Mesothelial cell of epicardium (in vitro differentiated cells): Measurements from ENCODE around the gene NFE2L3. TPM values are rescaled to one million over a fixed set of nuclear protein-coding genes. Genes with fewer than 3 reads are reported as not detected.
"Not testable (repeated sequence)": the region's sequence is repeated elsewhere in the genome, so short reads cannot be mapped to it uniquely, and the experiment has no call there.

Experiments
- DNase-seq, 2 experiments: peaks; one replicate each; pipeline ENCODE4 v3.0.0; 2021; ENCODE audit warnings: low spot score in 2 of 2; ENCODE audit not compliant: unreplicated experiment in 2 of 2
- H3K27ac Mint-ChIP-seq: 2 replicates; pipeline ENCODE4 v1.8.0; 2021; ENCODE audit warnings: mixed read lengths
- H3K27me3 Mint-ChIP-seq: 2 replicates; pipeline ENCODE4 v1.8.0; 2021; ENCODE audit warnings: low read depth, mixed read lengths
- H3K36me3 Mint-ChIP-seq: 2 replicates; pipeline ENCODE4 v1.8.0; 2021; ENCODE audit warnings: mixed read lengths
- H3K4me1 Mint-ChIP-seq: 2 replicates; pipeline ENCODE4 v1.8.0; 2021; ENCODE audit warnings: mixed read lengths
- H3K4me3 Mint-ChIP-seq: 2 replicates; pipeline ENCODE4 v1.8.0; 2021; ENCODE audit warnings: mild to moderate bottlenecking, moderate library complexity, mixed read lengths
- H3K9me3 Mint-ChIP-seq: 2 replicates; pipeline ENCODE4 v1.8.0; 2021; ENCODE audit warnings: mixed read lengths
- total RNA-seq: library from RNA; stranded (reverse); gene quantifications from 3 replicates; pipeline ENCODE4 v1.2.1, GENCODE V29; 2021
- TF ChIP-seq, protein P1 (sequence below): fragments of 200-600 bp; sonication (generic); IDR thresholded peaks from one replicate; pipeline ENCODE4 v1.5.0; 2021; ENCODE audit warnings: antibody characterized with exemption; ENCODE audit not compliant: unreplicated experiment

Gene NFE2L3
- total RNA-seq, 1 donor from 2014 or later, result 11.8 TPM

DNA sequence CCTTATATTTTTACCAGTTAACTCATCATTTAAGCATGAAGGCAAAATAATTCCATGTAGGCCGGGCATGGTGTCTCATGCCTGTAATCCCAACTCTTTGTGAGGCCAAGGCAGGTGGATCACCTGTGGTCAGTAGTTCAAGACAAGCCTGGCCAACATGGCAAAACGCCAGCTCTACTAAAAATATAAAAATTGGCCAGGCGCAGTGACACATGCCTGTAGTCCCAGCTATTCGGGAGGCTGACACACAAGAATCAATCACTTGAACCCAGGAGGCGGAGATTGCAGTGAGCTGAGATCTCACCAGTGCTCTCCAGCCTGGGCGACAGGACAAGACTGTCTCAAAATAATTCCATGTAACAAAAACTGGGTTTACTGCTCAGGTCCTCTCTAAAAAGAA is 30.3 kb downstream of the NFE2L3 start:
- Mint-ChIP-seq H3K4me1 (peaks cover 14% of the 10 kb centered on the region), H3K27ac (no peak overlapping the region), H3K4me3 (no peak overlapping the region), H3K36me3 (peaks cover 4% of the 10 kb centered on the region), H3K9me3 (no peaks in the 10 kb centered on the region), H3K27me3 (no peaks in the 10 kb centered on the region)
- DNase-seq, result no peak
- TF ChIP-seq, protein P1, sequence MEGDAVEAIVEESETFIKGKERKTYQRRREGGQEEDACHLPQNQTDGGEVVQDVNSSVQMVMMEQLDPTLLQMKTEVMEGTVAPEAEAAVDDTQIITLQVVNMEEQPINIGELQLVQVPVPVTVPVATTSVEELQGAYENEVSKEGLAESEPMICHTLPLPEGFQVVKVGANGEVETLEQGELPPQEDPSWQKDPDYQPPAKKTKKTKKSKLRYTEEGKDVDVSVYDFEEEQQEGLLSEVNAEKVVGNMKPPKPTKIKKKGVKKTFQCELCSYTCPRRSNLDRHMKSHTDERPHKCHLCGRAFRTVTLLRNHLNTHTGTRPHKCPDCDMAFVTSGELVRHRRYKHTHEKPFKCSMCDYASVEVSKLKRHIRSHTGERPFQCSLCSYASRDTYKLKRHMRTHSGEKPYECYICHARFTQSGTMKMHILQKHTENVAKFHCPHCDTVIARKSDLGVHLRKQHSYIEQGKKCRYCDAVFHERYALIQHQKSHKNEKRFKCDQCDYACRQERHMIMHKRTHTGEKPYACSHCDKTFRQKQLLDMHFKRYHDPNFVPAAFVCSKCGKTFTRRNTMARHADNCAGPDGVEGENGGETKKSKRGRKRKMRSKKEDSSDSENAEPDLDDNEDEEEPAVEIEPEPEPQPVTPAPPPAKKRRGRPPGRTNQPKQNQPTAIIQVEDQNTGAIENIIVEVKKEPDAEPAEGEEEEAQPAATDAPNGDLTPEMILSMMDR, result no peak

DNA sequence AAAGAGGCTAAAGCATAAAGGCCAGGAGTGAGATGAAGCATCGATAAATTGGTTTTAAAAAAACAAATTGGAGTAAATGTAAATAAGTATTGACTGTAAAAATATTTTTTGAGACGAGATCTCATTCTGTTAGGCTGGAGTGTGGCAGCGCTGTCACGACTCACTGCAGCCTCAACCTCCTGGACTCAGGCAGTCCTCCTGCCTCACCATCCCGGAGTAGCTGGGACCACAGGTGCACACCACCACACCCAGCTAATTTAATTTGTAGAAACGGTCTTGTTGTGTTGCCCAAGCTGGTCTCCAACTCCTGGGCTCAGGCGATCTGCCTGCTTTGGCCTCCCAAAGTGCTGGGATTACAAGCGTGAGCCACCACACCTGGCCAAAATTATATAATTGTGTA is 30.7 kb downstream of the NFE2L3 start:
- peaks cover 15% of the 10 kb centered on the region for H3K4me1 Mint-ChIP-seq
- H3K36me3 Mint-ChIP-seq, result peaks cover 1% of the 10 kb centered on the region
- no peak overlapping the region for H3K4me3 Mint-ChIP-seq
- TF ChIP-seq, protein P1, result no peak
- no peaks in the 10 kb centered on the region for H3K9me3 Mint-ChIP-seq
- no peak overlapping the region for H3K27ac Mint-ChIP-seq
- H3K27me3 Mint-ChIP-seq, result no peaks in the 10 kb centered on the region
- DNase-seq, result no peak

DNA sequence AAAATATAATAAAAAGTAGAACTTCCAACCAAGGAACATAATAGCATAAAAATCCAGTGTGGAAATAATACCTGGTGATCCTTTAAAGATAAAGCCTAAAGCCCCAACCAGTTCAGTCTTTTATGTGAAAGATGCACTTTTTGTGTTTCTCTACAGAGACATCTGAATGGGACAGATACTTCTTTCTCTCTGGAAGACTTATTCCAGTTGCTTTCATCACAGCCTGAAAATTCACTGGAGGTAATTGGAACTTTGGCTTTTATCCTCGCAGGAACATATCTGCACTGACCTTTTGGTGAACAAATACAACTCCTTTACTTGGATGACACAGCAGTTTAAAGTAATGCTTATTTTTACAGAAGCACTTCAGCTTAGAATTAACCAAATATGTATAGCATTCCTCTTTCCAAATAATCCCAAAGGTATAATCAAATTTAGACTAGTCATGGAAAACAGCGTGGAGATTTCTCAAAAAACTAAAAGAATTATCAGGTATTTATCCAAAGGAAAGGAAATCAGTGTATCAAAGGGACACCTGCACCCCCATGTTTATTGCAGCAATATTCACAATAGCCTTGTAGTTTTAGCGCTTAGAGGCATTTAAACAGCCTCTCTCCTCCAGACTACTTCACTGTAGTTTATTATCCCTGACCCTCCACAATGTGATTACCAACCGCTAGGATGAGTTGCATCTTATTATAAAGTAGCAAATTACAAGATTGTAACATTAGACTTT is 31.7 kb downstream of the NFE2L3 start:
- Mint-ChIP-seq H3K27me3 (no peaks in the 10 kb centered on the region), H3K4me3 (no peak overlapping the region), H3K4me1 (peaks cover 15% of the 10 kb centered on the region), H3K36me3 (no peaks in the 10 kb centered on the region), H3K27ac (peak overlapping the region; percentile 32), H3K9me3 (no peaks in the 10 kb centered on the region)
- TF ChIP-seq, protein P1, result no peak
- DNase-seq, result no peak

DNA sequence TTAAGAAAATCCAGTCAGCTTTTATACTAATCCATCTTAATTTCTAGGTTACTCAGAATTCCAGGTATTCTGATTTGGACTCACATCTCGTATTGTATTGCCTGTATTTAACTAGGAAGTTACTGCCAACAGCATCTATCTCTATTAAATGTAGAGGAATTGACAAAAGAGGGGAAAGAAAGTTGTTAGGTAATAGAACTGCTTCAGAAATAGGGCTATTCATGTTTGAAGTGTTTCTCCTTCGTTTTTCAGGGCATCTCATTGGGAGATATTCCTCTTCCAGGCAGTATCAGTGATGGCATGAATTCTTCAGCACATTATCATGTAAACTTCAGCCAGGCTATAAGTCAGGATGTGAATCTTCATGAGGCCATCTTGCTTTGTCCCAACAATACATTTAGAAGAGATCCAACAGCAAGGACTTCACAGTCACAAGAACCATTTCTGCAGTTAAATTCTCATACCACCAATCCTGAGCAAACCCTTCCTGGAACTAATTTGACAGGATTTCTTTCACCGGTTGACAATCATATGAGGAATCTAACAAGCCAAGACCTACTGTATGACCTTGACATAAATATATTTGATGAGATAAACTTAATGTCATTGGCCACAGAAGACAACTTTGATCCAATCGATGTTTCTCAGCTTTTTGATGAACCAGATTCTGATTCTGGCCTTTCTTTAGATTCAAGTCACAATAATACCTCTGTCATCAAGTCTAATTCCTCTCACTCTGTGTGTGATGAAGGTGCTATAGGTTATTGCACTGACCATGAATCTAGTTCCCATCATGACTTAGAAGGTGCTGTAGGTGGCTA is 32.5 kb downstream of the NFE2L3 start:
- not testable (repeated sequence) for DNase-seq, H3K4me3 Mint-ChIP-seq, H3K9me3 Mint-ChIP-seq, H3K27me3 Mint-ChIP-seq, H3K36me3 Mint-ChIP-seq
- H3K27ac Mint-ChIP-seq, result peak overlapping the region; percentile 17
- H3K4me1 Mint-ChIP-seq, result peaks cover 15% of the 10 kb centered on the region

DNA sequence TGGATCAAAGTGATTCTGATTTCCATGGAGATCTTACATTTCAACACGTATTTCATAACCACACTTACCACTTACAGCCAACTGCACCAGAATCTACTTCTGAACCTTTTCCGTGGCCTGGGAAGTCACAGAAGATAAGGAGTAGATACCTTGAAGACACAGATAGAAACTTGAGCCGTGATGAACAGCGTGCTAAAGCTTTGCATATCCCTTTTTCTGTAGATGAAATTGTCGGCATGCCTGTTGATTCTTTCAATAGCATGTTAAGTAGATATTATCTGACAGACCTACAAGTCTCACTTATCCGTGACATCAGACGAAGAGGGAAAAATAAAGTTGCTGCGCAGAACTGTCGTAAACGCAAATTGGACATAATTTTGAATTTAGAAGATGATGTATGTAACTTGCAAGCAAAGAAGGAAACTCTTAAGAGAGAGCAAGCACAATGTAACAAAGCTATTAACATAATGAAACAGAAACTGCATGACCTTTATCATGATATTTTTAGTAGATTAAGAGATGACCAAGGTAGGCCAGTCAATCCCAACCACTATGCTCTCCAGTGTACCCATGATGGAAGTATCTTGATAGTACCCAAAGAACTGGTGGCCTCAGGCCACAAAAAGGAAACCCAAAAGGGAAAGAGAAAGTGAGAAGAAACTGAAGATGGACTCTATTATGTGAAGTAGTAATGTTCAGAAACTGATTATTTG is 33.3 kb downstream of the NFE2L3 start:
- peaks cover 8% of the 10 kb centered on the region for H3K36me3 Mint-ChIP-seq
- TF ChIP-seq, protein P1, result no peak
- peaks cover 15% of the 10 kb centered on the region for H3K4me1 Mint-ChIP-seq
- no peaks in the 10 kb centered on the region for H3K27me3 Mint-ChIP-seq
- H3K9me3 Mint-ChIP-seq, result no peaks in the 10 kb centered on the region
- H3K4me3 Mint-ChIP-seq, result no peak overlapping the region
- no peak for DNase-seq
- peak overlapping the region; percentile 13 for H3K27ac Mint-ChIP-seq

DNA sequence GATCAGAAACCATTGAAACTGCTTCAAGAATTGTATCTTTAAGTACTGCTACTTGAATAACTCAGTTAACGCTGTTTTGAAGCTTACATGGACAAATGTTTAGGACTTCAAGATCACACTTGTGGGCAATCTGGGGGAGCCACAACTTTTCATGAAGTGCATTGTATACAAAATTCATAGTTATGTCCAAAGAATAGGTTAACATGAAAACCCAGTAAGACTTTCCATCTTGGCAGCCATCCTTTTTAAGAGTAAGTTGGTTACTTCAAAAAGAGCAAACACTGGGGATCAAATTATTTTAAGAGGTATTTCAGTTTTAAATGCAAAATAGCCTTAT is 33.8 kb downstream of the NFE2L3 start:
- TF ChIP-seq, protein P1, result no peak
- no peak overlapping the region for H3K4me3 Mint-ChIP-seq
- no peaks in the 10 kb centered on the region for H3K27me3 Mint-ChIP-seq
- no peak for DNase-seq
- H3K9me3 Mint-ChIP-seq, result no peaks in the 10 kb centered on the region
- peaks cover 17% of the 10 kb centered on the region for H3K4me1 Mint-ChIP-seq
- H3K36me3 Mint-ChIP-seq, result peaks cover 13% of the 10 kb centered on the region
- H3K27ac Mint-ChIP-seq, result peak overlapping the region; percentile 13
